K562 (cell line): Measurements from ENCODE around the gene TRMT2A. TPM values are rescaled to one million over a fixed set of nuclear protein-coding genes. Genes with fewer than 3 reads are reported as not detected.

Experiments used
- CBX8 ChIP-seq: fragments of 200-600 bp; sonication (generic); IDR thresholded peaks from 2 replicates; pipeline ENCODE4 v1.6.1; 2012; ENCODE audit warnings: borderline replicate concordance, mixed run types, low read depth, mild to moderate bottlenecking, moderate library complexity, mixed read lengths, low read length, control low read depth, inconsistent platforms; ENCODE audit not compliant: poor library complexity, severe bottlenecking; ENCODE audit errors: extremely low read depth
- DNMT1 ChIP-seq: fragments of 450-650 bp; IDR thresholded peaks from 2 replicates; pipeline ENCODE4 v1.6.1; 2016; ENCODE audit warnings: antibody characterized with exemption, mild to moderate bottlenecking
- E2F1 ChIP-seq: sonication (generic); formaldehyde crosslinking; IDR thresholded peaks from 2 replicates; pipeline ENCODE4 v1.8.1; 2023; ENCODE audit warnings: mild to moderate bottlenecking, missing genetic modification reagents, moderate library complexity
- ETV5 ChIP-seq: sonication (generic); formaldehyde crosslinking; IDR thresholded peaks from 2 replicates; pipeline ENCODE4 v1.4.0; 2020; ENCODE audit warnings: low read depth, mild to moderate bottlenecking, missing genetic modification reagents
- GATAD2A ChIP-seq: fragments of 450-650 bp; IDR thresholded peaks from 2 replicates; pipeline ENCODE4 v1.6.1; 2017
- HIVEP1 ChIP-seq: fragments of 250-450 bp; sonication (Bioruptor Pico); IDR thresholded peaks from 2 replicates; pipeline ENCODE4 v1.4.0; 2020; ENCODE audit warnings: mild to moderate bottlenecking
- HNRNPUL1 ChIP-seq: fragments of 200-400 bp; formaldehyde crosslinking; IDR thresholded peaks from 2 replicates; pipeline ENCODE4 v1.6.1; 2017; ENCODE audit warnings: low read length
- KHSRP ChIP-seq: fragments of 450-650 bp; IDR thresholded peaks from 2 replicates; pipeline ENCODE4 v1.6.1; 2017
- NCOA6 ChIP-seq: fragments of 450-650 bp; IDR thresholded peaks from 2 replicates; pipeline ENCODE4 v1.6.1; 2017; ENCODE audit warnings: mild to moderate bottlenecking
- NELFE ChIP-seq: IDR thresholded peaks from 2 replicates; pipeline ENCODE4 v1.6.1; 2011; ENCODE audit warnings: mild to moderate bottlenecking; ENCODE audit not compliant: insufficient read depth, insufficient read length
- PHTF2 ChIP-seq: fragments of 250-450 bp; sonication (Bioruptor Pico); IDR thresholded peaks from 2 replicates; pipeline ENCODE4 v1.5.0; 2021; ENCODE audit warnings: mild to moderate bottlenecking
- RBM22 ChIP-seq: fragments of 200-400 bp; formaldehyde crosslinking; IDR thresholded peaks from 2 replicates; pipeline ENCODE4 v1.6.1; 2018; ENCODE audit warnings: low read length, low read depth; ENCODE audit not compliant: poor library complexity, severe bottlenecking
- RBM34 ChIP-seq: fragments of 200-400 bp; formaldehyde crosslinking; IDR thresholded peaks from 2 replicates; pipeline ENCODE4 v1.6.1; 2018; ENCODE audit warnings: low read length, borderline replicate concordance; ENCODE audit not compliant: insufficient read depth
- SIN3A ChIP-seq, 2 experiments: fragments of 150-350 bp in 1 of 2; IDR thresholded peaks; 2 replicates each; pipeline ENCODE4 v1.6.1; 2011 to 2016; ENCODE audit warnings: borderline replicate concordance in 2 of 2, low read depth in 2 of 2, low read length in 2 of 2, mild to moderate bottlenecking in 2 of 2, moderate library complexity in 2 of 2; ENCODE audit not compliant: control insufficient read depth in 1 of 2
- U2AF1 ChIP-seq: fragments of 200-400 bp; formaldehyde crosslinking; optimal IDR thresholded peaks from 2 replicates; pipeline ENCODE3; 2017; ENCODE audit warnings: mild to moderate bottlenecking, low read depth, low read length, moderate library complexity
- ZKSCAN3 ChIP-seq: fragments of 250-450 bp; sonication (Bioruptor Pico); IDR thresholded peaks from 2 replicates; pipeline ENCODE4 v1.4.0; 2020
- ZNF431 ChIP-seq: sonication (generic); formaldehyde crosslinking; IDR thresholded peaks from 2 replicates; pipeline ENCODE4 v1.8.0; 2022; ENCODE audit warnings: mild to moderate bottlenecking, missing genetic modification reagents
- polyA plus RNA-seq, 8 experiments: library from polyadenylated mRNA; depleted of rRNA in 4 of 8; stranded (reverse) in 5 of 8; unstranded in 3 of 8; fragments of >200 nt; fragmentation: Nextera tagmentation in 2 of 8; fragmentation: Illumina TruSeq in 1 of 8; extraction: Ambion mirVana in 2 of 8; extraction: Trizol in 1 of 8; gene quantifications; 2 replicates each; pipeline versions ENCODE4 v1.2.1 to v1.2.3, GENCODE V29; 2011 to 2014; ENCODE audit warnings: inconsistent platforms in 1 of 8, missing spikeins in 1 of 8
- total RNA-seq, 7 experiments: library from RNA; depleted of rRNA in 6 of 7; stranded (reverse); fragments of >200 nt in 6 of 7; fragmentation: Illumina TruSeq in 2 of 7; extraction: Trizol in 2 of 7; gene quantifications; 2 replicates each; pipeline versions ENCODE4 v1.2.1 to v1.2.3, GENCODE V29; 2011 to 2021; ENCODE audit warnings: low replicate concordance in 1 of 7
- TF ChIP-seq, protein P1 (sequence below): fragments of 250-450 bp; sonication (Bioruptor Pico); IDR thresholded peaks from 2 replicates; pipeline ENCODE4 v1.8.0; 2022; ENCODE audit warnings: moderate library complexity, mild to moderate bottlenecking, inconsistent platforms
- TF ChIP-seq, protein P2 (sequence below): sonication (generic); formaldehyde crosslinking; IDR thresholded peaks from 2 replicates; pipeline ENCODE4 v1.8.1; 2023; ENCODE audit warnings: mild to moderate bottlenecking, missing genetic modification reagents
- TF ChIP-seq, protein P3 (sequence below): fragments of 450-650 bp; formaldehyde crosslinking; IDR thresholded peaks from 2 replicates; pipeline ENCODE4 v1.4.0; 2022; ENCODE audit warnings: missing genetic modification characterization
- TF ChIP-seq, protein P4 (sequence below): fragments of 450-650 bp; IDR thresholded peaks from 2 replicates; pipeline ENCODE4 v1.6.1; 2017; ENCODE audit warnings: mild to moderate bottlenecking, moderate library complexity

TRMT2A gene
- total and polyA plus RNA-seq, 9 of the 15 experiments (the other 6 are each of a cell fraction or from before 2014, with no cell fraction given): 1.6 to 265 (median 140) TPM

DNA sequence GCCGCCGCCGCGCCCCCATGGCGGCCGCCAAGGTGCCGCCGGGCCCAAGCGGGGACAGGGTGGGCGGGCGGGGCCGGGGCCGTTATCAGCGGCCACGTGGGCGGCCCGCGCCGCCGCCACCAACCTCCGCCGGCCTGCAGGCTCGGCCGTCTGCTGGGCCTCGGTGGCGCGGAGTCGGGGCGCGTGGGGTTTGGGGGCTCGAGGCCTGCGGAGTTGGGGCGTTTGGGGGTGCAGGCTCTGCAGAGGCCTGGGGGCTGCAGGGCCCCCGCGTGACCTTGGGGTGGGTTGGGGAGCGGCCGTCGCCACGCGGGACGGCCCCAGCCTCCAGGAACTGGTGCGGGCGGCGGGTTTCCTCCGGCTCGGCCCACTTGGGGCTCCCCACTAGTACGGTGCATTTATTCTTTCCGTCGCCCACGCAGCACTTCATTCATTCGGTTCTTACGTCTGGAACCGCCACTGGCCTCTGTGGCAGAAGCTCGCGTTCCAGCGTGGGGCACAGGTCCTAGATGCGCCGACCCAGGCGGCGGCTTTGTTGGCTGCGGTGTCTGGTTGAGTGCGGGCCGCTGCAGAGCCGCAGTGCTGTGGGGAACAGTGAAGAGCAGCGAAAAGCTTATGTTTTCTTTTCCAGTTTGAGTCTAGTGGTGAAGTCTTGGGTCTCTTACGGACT lies 740 bp upstream of the TRMT2A start (continued):
- TF ChIP-seq, protein P1, sequence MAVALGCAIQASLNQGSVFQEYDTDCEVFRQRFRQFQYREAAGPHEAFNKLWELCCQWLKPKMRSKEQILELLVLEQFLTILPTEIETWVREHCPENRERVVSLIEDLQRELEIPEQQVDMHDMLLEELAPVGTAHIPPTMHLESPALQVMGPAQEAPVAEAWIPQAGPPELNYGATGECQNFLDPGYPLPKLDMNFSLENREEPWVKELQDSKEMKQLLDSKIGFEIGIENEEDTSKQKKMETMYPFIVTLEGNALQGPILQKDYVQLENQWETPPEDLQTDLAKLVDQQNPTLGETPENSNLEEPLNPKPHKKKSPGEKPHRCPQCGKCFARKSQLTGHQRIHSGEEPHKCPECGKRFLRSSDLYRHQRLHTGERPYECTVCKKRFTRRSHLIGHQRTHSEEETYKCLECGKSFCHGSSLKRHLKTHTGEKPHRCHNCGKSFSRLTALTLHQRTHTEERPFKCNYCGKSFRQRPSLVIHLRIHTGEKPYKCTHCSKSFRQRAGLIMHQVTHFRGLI: no peak
- TF ChIP-seq PHTF2 (CRISPR knock-in tag): 0 out of 2 replicates have a peak, but pooled peaks have one; percentile 8
- TF ChIP-seq U2AF1: no peak
- TF ChIP-seq, protein P2, sequence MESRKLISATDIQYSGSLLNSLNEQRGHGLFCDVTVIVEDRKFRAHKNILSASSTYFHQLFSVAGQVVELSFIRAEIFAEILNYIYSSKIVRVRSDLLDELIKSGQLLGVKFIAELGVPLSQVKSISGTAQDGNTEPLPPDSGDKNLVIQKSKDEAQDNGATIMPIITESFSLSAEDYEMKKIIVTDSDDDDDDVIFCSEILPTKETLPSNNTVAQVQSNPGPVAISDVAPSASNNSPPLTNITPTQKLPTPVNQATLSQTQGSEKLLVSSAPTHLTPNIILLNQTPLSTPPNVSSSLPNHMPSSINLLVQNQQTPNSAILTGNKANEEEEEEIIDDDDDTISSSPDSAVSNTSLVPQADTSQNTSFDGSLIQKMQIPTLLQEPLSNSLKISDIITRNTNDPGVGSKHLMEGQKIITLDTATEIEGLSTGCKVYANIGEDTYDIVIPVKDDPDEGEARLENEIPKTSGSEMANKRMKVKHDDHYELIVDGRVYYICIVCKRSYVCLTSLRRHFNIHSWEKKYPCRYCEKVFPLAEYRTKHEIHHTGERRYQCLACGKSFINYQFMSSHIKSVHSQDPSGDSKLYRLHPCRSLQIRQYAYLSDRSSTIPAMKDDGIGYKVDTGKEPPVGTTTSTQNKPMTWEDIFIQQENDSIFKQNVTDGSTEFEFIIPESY: no peak
- TF ChIP-seq GATAD2A: no peak
- TF ChIP-seq, protein P3, sequence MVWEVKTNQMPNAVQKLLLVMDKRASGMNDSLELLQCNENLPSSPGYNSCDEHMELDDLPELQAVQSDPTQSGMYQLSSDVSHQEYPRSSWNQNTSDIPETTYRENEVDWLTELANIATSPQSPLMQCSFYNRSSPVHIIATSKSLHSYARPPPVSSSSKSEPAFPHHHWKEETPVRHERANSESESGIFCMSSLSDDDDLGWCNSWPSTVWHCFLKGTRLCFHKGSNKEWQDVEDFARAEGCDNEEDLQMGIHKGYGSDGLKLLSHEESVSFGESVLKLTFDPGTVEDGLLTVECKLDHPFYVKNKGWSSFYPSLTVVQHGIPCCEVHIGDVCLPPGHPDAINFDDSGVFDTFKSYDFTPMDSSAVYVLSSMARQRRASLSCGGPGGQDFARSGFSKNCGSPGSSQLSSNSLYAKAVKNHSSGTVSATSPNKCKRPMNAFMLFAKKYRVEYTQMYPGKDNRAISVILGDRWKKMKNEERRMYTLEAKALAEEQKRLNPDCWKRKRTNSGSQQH: peak; percentile 83
- TF ChIP-seq DNMT1: no peak
- TF ChIP-seq SIN3A (IDR thresholded peaks at IDR 0.05; ENCODE audit: borderline replicate concordance in 2 of 2, control insufficient read depth in 1 of 2, low read depth in 2 of 2, low read length in 2 of 2): peak in 1 of 2 experiments; percentile 85; a peak in 2 of 4 replicates
- no peak for TF ChIP-seq CBX8
- TF ChIP-seq HNRNPUL1: no peak
- no peak for TF ChIP-seq NELFE
- TF ChIP-seq NCOA6: no peak
- no peak for TF ChIP-seq ZNF431 (CRISPR knock-in tag)
- peak; percentile 34; the same call in 1 of the 2 replicates for TF ChIP-seq HIVEP1 (CRISPR knock-in tag)
- no peak for TF ChIP-seq RBM22
- no peak for TF ChIP-seq ZKSCAN3 (CRISPR knock-in tag)
- TF ChIP-seq E2F1: peak; percentile 85
- TF ChIP-seq, protein P4, sequence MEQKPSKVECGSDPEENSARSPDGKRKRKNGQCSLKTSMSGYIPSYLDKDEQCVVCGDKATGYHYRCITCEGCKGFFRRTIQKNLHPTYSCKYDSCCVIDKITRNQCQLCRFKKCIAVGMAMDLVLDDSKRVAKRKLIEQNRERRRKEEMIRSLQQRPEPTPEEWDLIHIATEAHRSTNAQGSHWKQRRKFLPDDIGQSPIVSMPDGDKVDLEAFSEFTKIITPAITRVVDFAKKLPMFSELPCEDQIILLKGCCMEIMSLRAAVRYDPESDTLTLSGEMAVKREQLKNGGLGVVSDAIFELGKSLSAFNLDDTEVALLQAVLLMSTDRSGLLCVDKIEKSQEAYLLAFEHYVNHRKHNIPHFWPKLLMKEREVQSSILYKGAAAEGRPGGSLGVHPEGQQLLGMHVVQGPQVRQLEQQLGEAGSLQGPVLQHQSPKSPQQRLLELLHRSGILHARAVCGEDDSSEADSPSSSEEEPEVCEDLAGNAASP: no peak
- TF ChIP-seq KHSRP: no peak
- TF ChIP-seq RBM34: no peak
- TF ChIP-seq ETV5 (CRISPR knock-in tag): no peak
